ENCODE measurements around the gene GREB1L. TPM values are rescaled to one million over a fixed set of nuclear protein-coding genes. Genes with fewer than 3 reads are reported as not detected.

GREB1L gene
- total RNA-seq, 1 experiment from 2014 or later, result 75.4 TPM

DNA sequence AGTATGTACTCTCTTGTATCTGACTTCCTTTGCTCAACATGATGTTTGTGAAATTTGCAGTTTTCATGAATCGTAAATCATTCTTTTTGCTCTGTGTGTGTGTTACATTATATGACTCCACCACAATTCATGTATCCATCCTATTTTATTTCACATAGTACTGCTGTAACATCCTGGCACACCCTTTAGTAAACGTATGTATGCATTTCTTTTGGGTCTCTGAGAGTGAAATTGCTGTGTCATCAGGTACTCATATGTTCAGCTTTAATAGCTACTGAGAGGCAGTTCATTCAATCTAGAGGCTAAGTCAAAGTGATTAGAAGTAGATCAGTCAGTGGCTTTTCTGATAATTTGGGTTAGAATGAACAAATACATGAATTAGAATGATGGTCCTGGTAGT lies 239.7 kb downstream of the GREB1L start:
- Mint-ChIP-seq H3K27me3 (ENCODE audit: insufficient read depth, unreplicated experiment) (no peaks in the 10 kb centered on the region), H3K9me3 (ENCODE audit: unreplicated experiment) (no peaks in the 10 kb centered on the region), H3K4me1 (ENCODE audit: low read depth, unreplicated experiment) (no peaks in the 10 kb centered on the region), H3K4me3 (ENCODE audit: unreplicated experiment) (no peak overlapping the region), H3K27ac (ENCODE audit: unreplicated experiment) (no peak overlapping the region), H3K36me3 (ENCODE audit: insufficient read depth, unreplicated experiment) (peaks cover 25% of the 10 kb centered on the region)
- Histone ChIP-seq H3K4me1 (no peaks in the 10 kb centered on the region), H3K4me3 (ENCODE audit: low read depth, low read length) (no peak overlapping the region), H3K27me3 (replicated peaks; ENCODE audit: control insufficient read depth, insufficient read depth, low read length) (no peaks in the 10 kb centered on the region), H3K36me3 (ENCODE audit: control insufficient read depth, insufficient read depth, low read length) (no peaks in the 10 kb centered on the region), H3K9me3 (no peaks in the 10 kb centered on the region)
- TF ChIP-seq CTCF (IDR thresholded peaks at IDR 0.05; ENCODE audit: insufficient read depth in 1 of 2, low read depth in 1 of 2, low read length in 1 of 2, severe bottlenecking in 1 of 2, unreplicated experiment in 1 of 2), result no peak
- no peak for DNase-seq
- no TSS peak for BruUV-seq (replicated peaks)
- intact Hi-C loops (cut with micrococcal nuclease; ENCODE audit: unreplicated experiment), result loop anchor here (10.0 kb wide), 1 partner anchor 123 kb away; the partner anchor contains the start of gene ESCO1
- ChIA-PET POLR2A (no interaction called here), CTCF (no interaction called here)

GRCh38 chr18:21483051-21483450 lies 241.0 kb downstream of the GREB1L start:
- intact Hi-C loops (cut with micrococcal nuclease; ENCODE audit: unreplicated experiment), result loop anchor here (1.0 to 10.0 kb wide), 2 partner anchors 12 to 122 kb away; partner anchors contain the start of gene ESCO1
- no peak for TF ChIP-seq CTCF (IDR thresholded peaks at IDR 0.05; ENCODE audit: insufficient read depth in 1 of 2, low read depth in 1 of 2, low read length in 1 of 2, severe bottlenecking in 1 of 2, unreplicated experiment in 1 of 2)
- Histone ChIP-seq H3K4me3 (ENCODE audit: low read depth, low read length) (no peak overlapping the region), H3K27me3 (replicated peaks; ENCODE audit: control insufficient read depth, insufficient read depth, low read length) (no peaks in the 10 kb centered on the region), H3K4me1 (no peaks in the 10 kb centered on the region), H3K36me3 (ENCODE audit: control insufficient read depth, insufficient read depth, low read length) (no peaks in the 10 kb centered on the region), H3K9me3 (no peaks in the 10 kb centered on the region)
- no peak overlapping the region for H3K4me3 Mint-ChIP-seq (ENCODE audit: unreplicated experiment)
- no peaks in the 10 kb centered on the region for H3K4me1 Mint-ChIP-seq (ENCODE audit: low read depth, unreplicated experiment)
- H3K9me3 Mint-ChIP-seq (ENCODE audit: unreplicated experiment), result no peaks in the 10 kb centered on the region
- ChIA-PET POLR2A (no interaction called here), CTCF (no interaction called here)
- H3K27me3 Mint-ChIP-seq (ENCODE audit: insufficient read depth, unreplicated experiment), result no peaks in the 10 kb centered on the region
- BruUV-seq (replicated peaks), result no TSS peak
- H3K27ac Mint-ChIP-seq (ENCODE audit: unreplicated experiment), result no peak overlapping the region
- no peak for DNase-seq
- peaks cover 21% of the 10 kb centered on the region for H3K36me3 Mint-ChIP-seq (ENCODE audit: insufficient read depth, unreplicated experiment)

GRCh38 chr18:21484851-21485636 lies 243.0 kb downstream of the GREB1L start:
- H3K9me3 ChIP-seq, result no peaks in the 10 kb centered on the region
- no peaks in the 10 kb centered on the region for H3K27me3 ChIP-seq (replicated peaks; ENCODE audit: control insufficient read depth, insufficient read depth, low read length)
- no peak for TF ChIP-seq CTCF (IDR thresholded peaks at IDR 0.05; ENCODE audit: insufficient read depth in 1 of 2, low read depth in 1 of 2, low read length in 1 of 2, severe bottlenecking in 1 of 2, unreplicated experiment in 1 of 2)
- Mint-ChIP-seq H3K36me3 (ENCODE audit: insufficient read depth, unreplicated experiment) (peaks cover 32% of the 10 kb centered on the region), H3K9me3 (ENCODE audit: unreplicated experiment) (no peaks in the 10 kb centered on the region), H3K27me3 (ENCODE audit: insufficient read depth, unreplicated experiment) (no peaks in the 10 kb centered on the region), H3K4me3 (ENCODE audit: unreplicated experiment) (no peak overlapping the region), H3K27ac (ENCODE audit: unreplicated experiment) (no peak overlapping the region), H3K4me1 (ENCODE audit: low read depth, unreplicated experiment) (no peaks in the 10 kb centered on the region)
- DNase-seq, result no peak
- no TSS peak for BruUV-seq (replicated peaks)
- intact Hi-C loops (cut with micrococcal nuclease; ENCODE audit: unreplicated experiment), result loop anchor here (10.0 kb wide), 1 partner anchor 120 kb away; the partner anchor contains the start of gene ESCO1
- no peak overlapping the region for H3K4me3 ChIP-seq (ENCODE audit: low read depth, low read length)
- ChIA-PET CTCF (no interaction called here), POLR2A (no interaction called here)
- H3K36me3 ChIP-seq (ENCODE audit: control insufficient read depth, insufficient read depth, low read length), result no peaks in the 10 kb centered on the region
- no peaks in the 10 kb centered on the region for H3K4me1 ChIP-seq

Data from Caco-2 (cell line).